GM12878 (cell line): Measurements from ENCODE around the gene CREB5. TPM values are rescaled to one million over a fixed set of nuclear protein-coding genes. Genes with fewer than 3 reads are reported as not detected.

Experiments used
- ATAC-seq: fragments of 200-7000 bp; cut with Tn5 transposase; 3 replicates; pipeline ENCODE4 v1.9.1; 2020; ENCODE audit warnings: mild to moderate bottlenecking, moderate library complexity
- BruUV-seq: library from RNA; stranded (reverse); fragments of 400-500 nt; replicated peaks from 2 replicates; lab custom pipeline; 2021; lab: Mats Ljungman, UMichigan
- CTCF ChIA-PET: fragments of 300-600 bp; sonication (Branson Sonifier 250); formaldehyde crosslinking; extraction: SDS; loops from one replicate; lab custom pipeline; 2021; ENCODE audit warnings: inconsistent platforms; lab: Yijun Ruan, JAX
- POLR2A ChIA-PET: fragments of 350-600 bp; formaldehyde crosslinking; extraction: SDS; loops from one replicate; lab custom pipeline; 2021; ENCODE audit warnings: inconsistent platforms; lab: Charles Lee
- RAD21 ChIA-PET: fragments of 300-600 bp; sonication (Branson Sonifier 250); formaldehyde crosslinking; loops from one replicate; lab custom pipeline; 2023; ENCODE audit warnings: antibody characterized with exemption; ENCODE audit not compliant: unreplicated experiment; lab: Charles Lee
- SMC1A ChIA-PET: fragments of 300-600 bp; sonication (Branson Sonifier 250); formaldehyde crosslinking; loops from one replicate; lab custom pipeline; 2023; ENCODE audit not compliant: unreplicated experiment, uncharacterized antibody; lab: Charles Lee
- DNase-seq: peaks from one replicate; pipeline ENCODE4 v3.0.0-alpha.2; 2011; ENCODE audit warnings: low read depth, low spot score
- FAIRE-seq: peaks from 3 replicates; lab custom pipeline; 2011; peaks lifted over from hg19 to GRCh38; lab: Jason Lieb, UNC
- H2AFZ ChIP-seq: 2 replicates; pipeline ENCODE4 v1.6.0; 2011; ENCODE audit warnings: low read depth, low read length, control low read depth; ENCODE audit not compliant: control insufficient read depth
- H3K27ac ChIP-seq: 2 replicates; pipeline ENCODE4 v1.5.1; 2011; ENCODE audit warnings: control low read depth; ENCODE audit not compliant: control insufficient read depth, insufficient read depth
- H3K27me3 ChIP-seq, 2 experiments: replicated peaks in 1 of 2; 2 replicates each; pipeline versions ENCODE4 v1.6.0 to v1.6.1; 2011; ENCODE audit warnings: low read length in 1 of 2; ENCODE audit not compliant: control insufficient read depth in 2 of 2, insufficient read depth in 2 of 2
- H3K36me3 ChIP-seq, 2 experiments: 2 replicates each; pipeline ENCODE4 v1.5.1; 2011; ENCODE audit warnings: low read length in 1 of 2; ENCODE audit not compliant: control insufficient read depth in 2 of 2, insufficient read depth in 2 of 2
- H3K4me1 ChIP-seq: 2 replicates; pipeline ENCODE4 v1.6.1; 2011; ENCODE audit warnings: mild to moderate bottlenecking, low read length, moderate library complexity, mixed read lengths; ENCODE audit not compliant: control insufficient read depth, insufficient read depth
- H3K4me2 ChIP-seq: 2 replicates; pipeline ENCODE4 v1.6.0; 2011; ENCODE audit warnings: control low read depth; ENCODE audit not compliant: control insufficient read depth, insufficient read depth
- H3K4me3 ChIP-seq: fragments of 200-600 bp; sonication (generic); 2 replicates; pipeline ENCODE4 v1.5.1; 2016
- H3K79me2 ChIP-seq: 2 replicates; pipeline ENCODE4 v1.6.0; 2011; ENCODE audit warnings: low read length; ENCODE audit not compliant: control insufficient read depth, insufficient read depth
- H3K9ac ChIP-seq: 2 replicates; pipeline ENCODE4 v1.8.0; 2011; ENCODE audit warnings: low read length, control low read depth, mixed read lengths; ENCODE audit not compliant: control insufficient read depth, insufficient read depth
- H3K9me3 ChIP-seq: replicated peaks from 3 replicates; pipeline ENCODE4 v1.5.1; 2011; ENCODE audit warnings: mild to moderate bottlenecking, low read length; ENCODE audit not compliant: control insufficient read depth, insufficient read depth
- H4K20me1 ChIP-seq: 2 replicates; pipeline ENCODE4 v1.6.0; 2011; ENCODE audit not compliant: control insufficient read depth, insufficient read depth
- BACH1 ChIP-seq: fragments of 450-650 bp; IDR thresholded peaks from 2 replicates; pipeline ENCODE4 v1.6.1; 2017; ENCODE audit warnings: mild to moderate bottlenecking, borderline replicate concordance
- CBX5 ChIP-seq: sonication (generic); IDR thresholded peaks from 2 replicates; pipeline ENCODE4 v1.6.1; 2016; ENCODE audit warnings: low read depth, moderate library complexity, mild to moderate bottlenecking, inconsistent platforms
- IKZF2 ChIP-seq, 2 experiments: fragments of 450-650 bp; IDR thresholded peaks; 2 replicates each; pipeline ENCODE4 v1.6.1; 2017; ENCODE audit warnings: mild to moderate bottlenecking in 2 of 2, moderate library complexity in 2 of 2
- IRF4 ChIP-seq: IDR thresholded peaks from 2 replicates; pipeline ENCODE4 v1.6.1; 2011; ENCODE audit warnings: low read depth, low read length
- MTA2 ChIP-seq: fragments of 450-650 bp; IDR thresholded peaks from 2 replicates; pipeline ENCODE4 v1.6.1; 2016; ENCODE audit warnings: low read depth, mild to moderate bottlenecking, moderate library complexity
- NBN ChIP-seq: fragments of 450-650 bp; IDR thresholded peaks from 2 replicates; pipeline ENCODE4 v1.6.1; 2016
- NFXL1 ChIP-seq: fragments of 450-650 bp; IDR thresholded peaks from 2 replicates; pipeline ENCODE4 v1.6.1; 2017; ENCODE audit warnings: antibody characterized with exemption, mild to moderate bottlenecking, borderline replicate concordance
- NR2C2 ChIP-seq: IDR thresholded peaks from 2 replicates; pipeline ENCODE4 v1.6.1; 2011; ENCODE audit warnings: borderline replicate concordance, low read depth; ENCODE audit not compliant: control insufficient read depth, insufficient read length
- PAX8 ChIP-seq: fragments of 450-650 bp; IDR thresholded peaks from 2 replicates; pipeline ENCODE4 v1.6.1; 2017; ENCODE audit warnings: mild to moderate bottlenecking, moderate library complexity
- RFX5 ChIP-seq: IDR thresholded peaks from 2 replicates; pipeline ENCODE4 v1.6.1; 2011; ENCODE audit warnings: low read depth, low read length, improper control_type of control experiment
- SMC3 ChIP-seq: IDR thresholded peaks from 2 replicates; pipeline ENCODE4 v1.6.1; 2011; ENCODE audit warnings: low read length, improper control_type of control experiment, borderline replicate concordance
- SP1 ChIP-seq: IDR thresholded peaks from one replicate; pipeline ENCODE4 v1.6.1; 2011; ENCODE audit warnings: low read depth, low read length
- SPI1 ChIP-seq: IDR thresholded peaks from 2 replicates; pipeline ENCODE4 v1.6.1; 2011; ENCODE audit warnings: low read depth, mild to moderate bottlenecking, low read length, moderate library complexity, borderline replicate concordance; ENCODE audit not compliant: insufficient read depth
- SUZ12 ChIP-seq: fragments of 200-600 bp; sonication (generic); IDR thresholded peaks from one replicate; pipeline ENCODE4 v1.6.1; 2018; ENCODE audit warnings: antibody characterized with exemption, mild to moderate bottlenecking; ENCODE audit not compliant: unreplicated experiment
- TBL1XR1 ChIP-seq: IDR thresholded peaks from 2 replicates; pipeline ENCODE4 v1.6.1; 2012; ENCODE audit warnings: low read depth, low read length, improper control_type of control experiment
- YBX1 ChIP-seq: fragments of 450-650 bp; IDR thresholded peaks from 2 replicates; pipeline ENCODE4 v1.6.1; 2016; ENCODE audit warnings: antibody characterized with exemption
- ZNF217 ChIP-seq: fragments of 450-650 bp; IDR thresholded peaks from 2 replicates; pipeline ENCODE4 v1.6.1; 2017; ENCODE audit warnings: antibody characterized with exemption, mild to moderate bottlenecking
- in situ Hi-C: fragments of 300-500 bp; cut with MboI; formaldehyde crosslinking; loops from 9 replicates; pipeline ENCODE4 v1.14.3; 2018; ENCODE audit warnings: mixed read lengths
- intact Hi-C: fragments of 100-400 bp; cut with micrococcal nuclease; formaldehyde crosslinking; loops from one replicate; pipeline ENCODE4 v1.14.2; 2022; ENCODE audit not compliant: unreplicated experiment
- polyA plus RNA-seq, 11 experiments: library from polyadenylated mRNA; depleted of rRNA in 4 of 11; unstranded in 6 of 11; stranded (reverse) in 5 of 11; fragments of >200 nt; fragmentation: Nextera tagmentation in 4 of 11; fragmentation: Illumina TruSeq in 1 of 11; extraction: Ambion mirVana in 4 of 11; extraction: Trizol in 1 of 11; gene quantifications; 1 replicate in 1 of 11; 2 replicates in 10 of 11; pipeline versions ENCODE4 v1.2.1 to v1.2.3, GENCODE V29; 2011 to 2016; ENCODE audit warnings: inconsistent platforms in 2 of 11, missing spikeins in 2 of 11, low read depth in 1 of 11
- total RNA-seq, 4 experiments: library from RNA; depleted of rRNA in 3 of 4; stranded (reverse); fragments of >200 nt in 3 of 4; fragmentation: Illumina TruSeq in 1 of 4; extraction: Trizol in 1 of 4; gene quantifications; 2 replicates each; pipeline versions ENCODE4 v1.2.1 to v1.2.3, GENCODE V29; 2013 to 2021

The CREB5 gene
- total and polyA plus RNA-seq, 10 of the 15 experiments (the other 5 are each of a cell fraction or from before 2014, with no cell fraction given), result 12.9 to 74.1 (median 53.0) TPM

- Histone ChIP-seq H3K4me1 (no peaks in the 10 kb centered on the region; the same call in 1 of the 2 replicates), H3K27me3 (no peaks in the 10 kb centered on the region; a peak in 1 of 4 replicates), H3K4me2 (no peak overlapping the region), H3K36me3 (no peaks in the 10 kb centered on the region), H2AFZ (no peak overlapping the region), H3K9me3 (no peaks in the 10 kb centered on the region; the same call in 2 of the 3 replicates), H3K9ac (no peak overlapping the region), H3K27ac (no peak overlapping the region), H4K20me1 (no peaks in the 10 kb centered on the region), H3K79me2 (no peaks in the 10 kb centered on the region; the same call in 1 of the 2 replicates), H3K4me3 (no peak overlapping the region)
- no TSS peak for BruUV-seq
- ChIA-PET POLR2A (interaction anchor here (0.9 to 3.3 kb wide), 3 partner anchors 12 to 29 kb away, joined by 3 to 12 read pairs (median 8); no protein-coding TSS in a partner anchor), CTCF (no interaction called here), SMC1A (interaction anchor here (0.8 to 2.4 kb wide), 9 partner anchors 8 to 34 kb away, joined by 3 to 16 read pairs (median 4); no protein-coding TSS in a partner anchor), RAD21 (interaction anchor here (0.7 to 1.9 kb wide), 6 partner anchors 10 to 195 kb away, joined by 3 to 9 read pairs (median 6); no protein-coding TSS in a partner anchor)
- in situ Hi-C loops, result no loop called here
- FAIRE-seq (no peak), DNase-seq (no peak), ATAC-seq (no peak)
- intact Hi-C loops, result no loop called here
- no peak for TF ChIP-seq CBX5
- TF ChIP-seq SP1, result no peak
- no peak for TF ChIP-seq IRF4
- no peak for TF ChIP-seq SMC3
- no peak for TF ChIP-seq SPI1
- no peak for TF ChIP-seq SUZ12
- TF ChIP-seq BACH1, result no peak
- TF ChIP-seq NFXL1, result no peak
- no peak for TF ChIP-seq PAX8
- TF ChIP-seq TBL1XR1, result no peak
- TF ChIP-seq NR2C2, result no peak
- no peak for TF ChIP-seq RFX5
- TF ChIP-seq IKZF2 (IDR thresholded peaks at IDR 0.05), result no peak
- no peak for TF ChIP-seq NBN
- TF ChIP-seq ZNF217, result no peak
- TF ChIP-seq MTA2, result no peak
- TF ChIP-seq YBX1, result no peak
These were observed 194.1 kb downstream of the CREB5 start for GRCh38 chr7:28606421-28606820.
